ENCODE measurements around the gene PTPDC1. TPM values are rescaled to one million over a fixed set of nuclear protein-coding genes. Genes with fewer than 3 reads are reported as not detected.
A peak's percentile ranks its signal among the peaks of the same experiment; 100 is the strongest.

PTPDC1 gene
- total RNA-seq, 2 experiments from 2014 or later, result 3.6 to 7.0 TPM

DNA sequence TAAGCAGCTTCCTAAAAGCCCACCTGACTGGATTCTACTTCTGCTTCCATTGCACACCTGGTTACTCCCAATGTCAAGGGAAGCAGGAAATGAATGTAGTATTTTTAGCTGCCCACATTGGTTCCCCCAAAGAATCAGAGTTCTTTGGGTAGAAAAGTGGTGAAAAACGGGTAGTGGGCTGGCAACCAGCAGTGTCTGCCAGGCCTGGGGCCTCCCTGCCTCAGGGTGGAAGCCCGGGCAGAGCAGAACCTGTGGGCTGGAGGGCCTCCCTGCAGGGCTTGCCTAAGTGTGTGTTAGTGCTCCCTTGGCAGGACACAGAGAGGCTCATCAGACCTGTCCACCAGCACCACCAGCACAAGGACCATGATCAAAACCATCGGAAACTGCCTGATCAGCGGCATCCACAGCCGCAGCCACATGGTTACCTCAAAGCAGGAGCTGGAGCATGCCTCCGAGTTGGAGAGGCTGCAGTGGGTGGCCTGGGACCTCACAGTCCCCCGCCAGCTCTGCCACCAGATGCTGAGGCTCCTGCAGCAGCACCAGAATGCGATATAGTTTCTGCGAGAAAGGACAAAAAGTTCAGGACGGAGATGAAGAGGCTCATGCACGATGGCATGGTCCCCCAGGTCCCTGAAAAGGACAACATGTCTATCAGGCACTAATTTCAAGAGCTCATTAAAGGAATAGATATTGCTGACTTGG lies 72.2 kb downstream of the PTPDC1 start:
- H2AFZ ChIP-seq (ENCODE audit: low read length), result 0 out of 2 replicates have a peak overlapping the region, but pooled peaks have one; percentile 26
- H3K36me3 ChIP-seq (ENCODE audit: insufficient read depth, low read length), result no peaks in the 10 kb centered on the region
- intact Hi-C loops (cut with micrococcal nuclease; ENCODE audit: unreplicated experiment), result no loop called here
- ChIA-PET CTCF (ENCODE audit: unreplicated experiment) (no interaction called here), POLR2A (interaction anchor here (0.6 kb wide), 1 partner anchor 29 kb away, joined by 4 read pairs; no protein-coding TSS in a partner anchor)
- no peaks in the 10 kb centered on the region for H4K20me1 ChIP-seq (ENCODE audit: insufficient read depth, low read length)
- no TSS peak for BruUV-seq (replicated peaks)
- H3K79me2 ChIP-seq (ENCODE audit: insufficient read depth, low read depth, low read length), result no peaks in the 10 kb centered on the region
- no peak overlapping the region for H3K27ac ChIP-seq (ENCODE audit: low read depth, low read length, poor library complexity, severe bottlenecking)
- TF ChIP-seq EZH2phosphoT487 (IDR thresholded peaks at IDR 0.05; ENCODE audit: borderline replicate concordance, low read depth, low read length), result no peak
- TF ChIP-seq, protein P1, sequence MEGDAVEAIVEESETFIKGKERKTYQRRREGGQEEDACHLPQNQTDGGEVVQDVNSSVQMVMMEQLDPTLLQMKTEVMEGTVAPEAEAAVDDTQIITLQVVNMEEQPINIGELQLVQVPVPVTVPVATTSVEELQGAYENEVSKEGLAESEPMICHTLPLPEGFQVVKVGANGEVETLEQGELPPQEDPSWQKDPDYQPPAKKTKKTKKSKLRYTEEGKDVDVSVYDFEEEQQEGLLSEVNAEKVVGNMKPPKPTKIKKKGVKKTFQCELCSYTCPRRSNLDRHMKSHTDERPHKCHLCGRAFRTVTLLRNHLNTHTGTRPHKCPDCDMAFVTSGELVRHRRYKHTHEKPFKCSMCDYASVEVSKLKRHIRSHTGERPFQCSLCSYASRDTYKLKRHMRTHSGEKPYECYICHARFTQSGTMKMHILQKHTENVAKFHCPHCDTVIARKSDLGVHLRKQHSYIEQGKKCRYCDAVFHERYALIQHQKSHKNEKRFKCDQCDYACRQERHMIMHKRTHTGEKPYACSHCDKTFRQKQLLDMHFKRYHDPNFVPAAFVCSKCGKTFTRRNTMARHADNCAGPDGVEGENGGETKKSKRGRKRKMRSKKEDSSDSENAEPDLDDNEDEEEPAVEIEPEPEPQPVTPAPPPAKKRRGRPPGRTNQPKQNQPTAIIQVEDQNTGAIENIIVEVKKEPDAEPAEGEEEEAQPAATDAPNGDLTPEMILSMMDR (conservative IDR thresholded peaks at IDR 0.05; ENCODE audit: low read length), result no peak
- H3K4me2 ChIP-seq (ENCODE audit: low read length), result peak overlapping the region; percentile 34
- H3K4me3 ChIP-seq (ENCODE audit: low read depth, low read length, poor library complexity, severe bottlenecking), result no peak overlapping the region
- peaks cover 40% of the 10 kb centered on the region for H3K4me1 ChIP-seq (ENCODE audit: insufficient read depth, low read length, poor library complexity, severe bottlenecking)
- H3K9me3 ChIP-seq (ENCODE audit: low read length), result peaks cover 6% of the 10 kb centered on the region; the same call in 1 of the 2 replicates
- H3K9me2 ChIP-seq (ENCODE audit: insufficient read depth, low read length), result no peaks in the 10 kb centered on the region
- no peak for DNase-seq (ENCODE audit: low spot score)

DNA sequence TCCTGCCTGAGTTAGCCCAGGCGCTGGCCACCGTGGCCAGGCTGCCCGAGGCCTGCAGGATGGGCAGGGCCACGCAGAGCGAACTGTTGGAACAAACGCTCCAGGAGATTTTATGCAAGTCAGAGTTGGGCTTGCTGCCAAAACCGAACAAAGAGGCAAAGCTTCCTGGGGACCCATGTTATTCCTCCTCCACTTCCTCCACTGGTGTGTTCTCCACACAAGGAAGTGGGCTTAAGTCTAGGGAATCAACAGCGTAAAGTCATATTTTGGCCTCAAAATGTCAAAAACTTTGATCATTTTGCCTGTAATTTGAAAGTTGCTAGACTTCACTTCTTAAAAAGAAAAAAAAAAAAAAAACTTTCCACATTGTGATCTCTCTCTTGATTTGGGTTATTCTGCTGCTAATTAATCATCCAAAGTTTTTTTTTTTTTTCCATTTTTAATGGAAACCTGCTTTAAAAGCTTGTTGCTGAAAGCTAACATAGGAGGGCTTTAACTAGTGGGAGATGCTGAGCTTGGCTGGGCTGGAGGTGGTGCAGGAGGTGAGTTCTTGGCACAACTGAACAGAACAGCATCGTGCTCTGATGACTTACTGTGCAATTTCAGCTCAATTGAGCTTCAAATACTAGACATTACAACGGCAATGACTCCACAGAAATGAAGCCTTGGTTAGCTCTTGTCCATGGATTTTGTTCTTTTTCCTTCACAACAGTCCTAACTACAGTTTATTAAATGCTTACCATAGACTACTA lies 73.0 kb downstream of the PTPDC1 start:
- no peak overlapping the region for H3K4me2 ChIP-seq (ENCODE audit: low read length)
- no peaks in the 10 kb centered on the region for H3K79me2 ChIP-seq (ENCODE audit: insufficient read depth, low read depth, low read length)
- H2AFZ ChIP-seq (ENCODE audit: low read length), result no peak overlapping the region
- H3K27ac ChIP-seq (ENCODE audit: low read depth, low read length, poor library complexity, severe bottlenecking), result no peak overlapping the region
- H3K4me1 ChIP-seq (ENCODE audit: insufficient read depth, low read length, poor library complexity, severe bottlenecking), result peaks cover 39% of the 10 kb centered on the region
- no peak for DNase-seq (ENCODE audit: low spot score)
- H3K9me3 ChIP-seq (ENCODE audit: low read length), result peaks cover 6% of the 10 kb centered on the region; the same call in 1 of the 2 replicates
- no peaks in the 10 kb centered on the region for H4K20me1 ChIP-seq (ENCODE audit: insufficient read depth, low read length)
- no TSS peak for BruUV-seq (replicated peaks)
- intact Hi-C loops (cut with micrococcal nuclease; ENCODE audit: unreplicated experiment), result no loop called here
- TF ChIP-seq, protein P1 (conservative IDR thresholded peaks at IDR 0.05; ENCODE audit: low read length), result no peak
- no peak for TF ChIP-seq EZH2phosphoT487 (IDR thresholded peaks at IDR 0.05; ENCODE audit: borderline replicate concordance, low read depth, low read length)
- H3K9me2 ChIP-seq (ENCODE audit: insufficient read depth, low read length), result no peaks in the 10 kb centered on the region
- ChIA-PET CTCF (ENCODE audit: unreplicated experiment) (no interaction called here), POLR2A (interaction anchor here (0.6 to 1.1 kb wide), 6 partner anchors 8 to 981 kb away, joined by 3 to 9 read pairs (median 4); no protein-coding TSS in a partner anchor)
- H3K36me3 ChIP-seq (ENCODE audit: insufficient read depth, low read length), result no peaks in the 10 kb centered on the region
- no peak overlapping the region for H3K4me3 ChIP-seq (ENCODE audit: low read depth, low read length, poor library complexity, severe bottlenecking)

Other genes with a start within 250 kb of the PTPDC1 start
- gene BARX1, start 129.1 kb upstream of the PTPDC1 start, total RNA-seq (2014; rRNA removed; shearing (Covaris generic)), result not detected in 2 replicates
- not detected in 2 replicates for gene BARX1, start 129.1 kb upstream of the PTPDC1 start, total RNA-seq (2022)
- 10.0 and 22.2 TPM in 2 replicates for gene ZNF169, start 174.8 kb downstream of the PTPDC1 start, total RNA-seq (2014; rRNA removed; shearing (Covaris generic))
- gene ZNF169, start 174.8 kb downstream of the PTPDC1 start, total RNA-seq (2022), result 11.2 and 14.0 TPM in 2 replicates
- 0.06 and 0.23 TPM in 2 replicates for gene NUTM2F, start 244.2 kb downstream of the PTPDC1 start, total RNA-seq (2014; rRNA removed; shearing (Covaris generic))
- gene NUTM2F, start 244.2 kb downstream of the PTPDC1 start, total RNA-seq (2022), result not detected in 2 replicates

All from OCI-LY7 (cell line).